Measurements from ENCODE around the gene SWAP70. TPM values are rescaled to one million over a fixed set of nuclear protein-coding genes. Genes with fewer than 3 reads are reported as not detected.

The SWAP70 gene
- total and polyA plus RNA-seq, 2 of the 8 experiments (the other 6 are each of a cell fraction or from before 2014, with no cell fraction given), result 14.8 to 37.5 TPM

GRCh38 chr11:9703280-9703679, 39.4 kb downstream of the SWAP70 start:
- POLR2A ChIA-PET (ENCODE audit: partially characterized antibody), result interaction anchor here (0.9 to 1.7 kb wide), 3 partner anchors 12 to 15 kb away, joined by 3 to 5 read pairs (median 3); no protein-coding TSS in a partner anchor
- Histone ChIP-seq H3K79me2 (ENCODE audit: control insufficient read depth in 1 of 2, insufficient read depth in 2 of 2, low read length in 2 of 2) (peaks cover 3 to 44% of the 10 kb centered on the region in 2 experiments; a peak in 3 of 4 replicates), H3K27me3 (replicated peaks in 1 of 4; ENCODE audit: control insufficient read depth in 3 of 4, extremely low read depth in 1 of 4, insufficient read depth in 3 of 4, low read length in 3 of 4) (no peaks in the 10 kb centered on the region), H4K5ac (ENCODE audit: insufficient read length, low read depth, low read length) (no peak overlapping the region), H3K4me2 (ENCODE audit: insufficient read depth in 1 of 2, low read depth in 2 of 2, low read length in 2 of 2) (no peak overlapping the region), H3K36me3 (ENCODE audit: control insufficient read depth in 2 of 4, insufficient read depth in 4 of 4, low read length in 3 of 4) (no peaks in the 10 kb centered on the region; a peak in 1 of 8 replicates), H3K56ac (replicated peaks; ENCODE audit: insufficient read length, low read depth, low read length) (no peak overlapping the region), H2AFZ (ENCODE audit: low read length) (no peak overlapping the region), H3K14ac (ENCODE audit: insufficient read length) (no peak overlapping the region), H2BK15ac (ENCODE audit: low read length) (no peak overlapping the region), H4K8ac (ENCODE audit: extremely low read depth, insufficient read depth, low read length) (no peak overlapping the region), H2AK5ac (ENCODE audit: low read depth, low read length) (no peak overlapping the region), H2BK120ac (replicated peaks; ENCODE audit: low read depth, low read length) (no peak overlapping the region), H4K20me1 (replicated peaks in 1 of 2; ENCODE audit: control insufficient read depth in 1 of 2, insufficient read depth in 2 of 2, low read length in 2 of 2) (peaks cover 0 to 2% of the 10 kb centered on the region in 2 experiments), H3K9me3 (ENCODE audit: insufficient read depth in 2 of 2, low read depth in 1 of 2, low read length in 1 of 2) (no peaks in the 10 kb centered on the region), H2BK20ac (ENCODE audit: low read length) (no peak overlapping the region), H3K79me1 (ENCODE audit: low read depth, low read length) (peaks cover 3% of the 10 kb centered on the region; the same call in 1 of the 2 replicates), H3K18ac (ENCODE audit: extremely low read depth, low read length) (no peak overlapping the region), H3K4me1 (replicated peaks in 1 of 4; ENCODE audit: control insufficient read depth in 3 of 4, insufficient read depth in 4 of 4, low read length in 3 of 4) (no peaks in the 10 kb centered on the region), H3K9ac (replicated peaks in 1 of 4; ENCODE audit: extremely low read depth in 1 of 4, low read depth in 3 of 4, low read length in 3 of 4) (no peak overlapping the region), H2BK12ac (ENCODE audit: low read depth, low read length) (no peak overlapping the region), H3K23me2 (ENCODE audit: low read depth, low read length) (no peaks in the 10 kb centered on the region), H4K91ac (replicated peaks; ENCODE audit: insufficient read length, low read length) (no peak overlapping the region), H3K4ac (replicated peaks; ENCODE audit: insufficient read length, low read depth, low read length) (no peak overlapping the region), H3K23ac (ENCODE audit: insufficient read length) (no peak overlapping the region), H2BK5ac (ENCODE audit: low read depth, low read length) (no peak overlapping the region), H3K4me3 (ENCODE audit: extremely low read depth in 1 of 4, insufficient read depth in 2 of 4, low read depth in 3 of 4, low read length in 4 of 4) (no peak overlapping the region), H3K27ac (ENCODE audit: low read depth, low read length) (no peak overlapping the region)
- FAIRE-seq (no peak), DNase-seq (ENCODE audit: low read depth in 1 of 2, low spot score in 2 of 2) (no peak)
- 90% methylated on average over 6 of the region's 6 CpGs; no CpG with 5 or more reads in 1 of the 2 experiments for WGBS, 2 experiments (ENCODE audit: extremely low coverage in 1 of 2, insufficient coverage in 1 of 2, insufficient read length in 1 of 2, insufficient replicate concordance in 2 of 2, low coverage in 1 of 2, low lambda C conversion rate in 2 of 2, missing lambda C conversion rate in 1 of 2)
- CTCF ChIA-PET (ENCODE audit: partially characterized antibody), result no interaction called here
- TF ChIP-seq MAFK (IDR thresholded peaks at IDR 0.05; ENCODE audit: low read depth, low read length) (no peak), CHD1 (IDR thresholded peaks at IDR 0.05; ENCODE audit: low read depth, low read length) (no peak), CHD2 (IDR thresholded peaks at IDR 0.05; ENCODE audit: low read length) (no peak), TAF7 (optimal IDR thresholded peaks at IDR 0.05; ENCODE audit: borderline replicate concordance, low read depth, low read length) (no peak), SP1 (IDR thresholded peaks at IDR 0.05; ENCODE audit: low read depth, low read length) (no peak), EP300 (IDR thresholded peaks at IDR 0.05; ENCODE audit: borderline replicate concordance in 1 of 2, low read depth in 2 of 2, low read length in 2 of 2) (no peak), KDM5A (IDR thresholded peaks at IDR 0.05; ENCODE audit: low read length) (no peak), SIX5 (IDR thresholded peaks at IDR 0.05; ENCODE audit: low read depth, low read length) (no peak), POLR2AphosphoS5 (IDR thresholded peaks at IDR 0.05; ENCODE audit: low read depth, low read length) (no peak)
